H9 (cell line): Measurements from ENCODE around the gene GRIN2D. TPM values are rescaled to one million over a fixed set of nuclear protein-coding genes. Genes with fewer than 3 reads are reported as not detected.
A peak's percentile ranks its signal among the peaks of the same experiment; 100 is the strongest.

ENCODE experiments used
- DNase-seq: peaks from one replicate; pipeline ENCODE4 v3.0.0-alpha.2; 2017
- H2AFZ ChIP-seq: one replicate; pipeline ENCODE4 v1.6.1; 2013; ENCODE audit warnings: mild to moderate bottlenecking, low read length, control low read depth, moderate library complexity
- H2AK5ac ChIP-seq: 2 replicates; pipeline ENCODE4 v1.6.1; 2013; ENCODE audit warnings: low read length, control low read depth, mixed read lengths; ENCODE audit not compliant: insufficient read length
- H2BK120ac ChIP-seq: one replicate; pipeline ENCODE4 v1.6.1; 2013; ENCODE audit warnings: low read depth, mild to moderate bottlenecking, low read length, control low read depth, inconsistent platforms; ENCODE audit not compliant: poor library complexity, severe bottlenecking
- H2BK12ac ChIP-seq: 2 replicates; pipeline ENCODE4 v1.6.1; 2013; ENCODE audit warnings: low read length, control low read depth, mixed read lengths, low read depth; ENCODE audit not compliant: insufficient read length
- H2BK15ac ChIP-seq: 2 replicates; pipeline ENCODE4 v1.6.1; 2013; ENCODE audit warnings: low read depth, low read length, control low read depth
- H2BK20ac ChIP-seq: one replicate; pipeline ENCODE4 v1.6.1; 2013; ENCODE audit warnings: low read depth, mild to moderate bottlenecking, low read length, control low read depth, inconsistent platforms; ENCODE audit not compliant: poor library complexity, severe bottlenecking
- H2BK5ac ChIP-seq: 2 replicates; pipeline ENCODE4 v1.6.1; 2013; ENCODE audit warnings: low read length, control low read depth, mixed read lengths; ENCODE audit not compliant: insufficient read length
- H3K14ac ChIP-seq: 2 replicates; pipeline ENCODE4 v1.6.1; 2013; ENCODE audit warnings: low read length, control low read depth; ENCODE audit not compliant: insufficient read depth
- H3K18ac ChIP-seq: 2 replicates; pipeline ENCODE4 v1.6.1; 2013; ENCODE audit warnings: low read depth, mild to moderate bottlenecking, mixed read lengths, low read length, control low read depth; ENCODE audit not compliant: insufficient read length
- H3K23ac ChIP-seq: 2 replicates; pipeline ENCODE4 v1.6.1; 2013; ENCODE audit warnings: low read length, control low read depth, mixed read lengths, low read depth; ENCODE audit not compliant: insufficient read length
- H3K23me2 ChIP-seq: 2 replicates; pipeline ENCODE4 v1.6.1; 2013; ENCODE audit warnings: low read depth, mild to moderate bottlenecking, mixed read lengths, low read length, control low read depth; ENCODE audit not compliant: insufficient read length, poor library complexity, severe bottlenecking
- H3K27ac ChIP-seq: 2 replicates; pipeline ENCODE4 v1.5.1; 2013; ENCODE audit warnings: low read length, control low read depth, mixed read lengths, low read depth; ENCODE audit not compliant: insufficient read length
- H3K27me3 ChIP-seq: 2 replicates; pipeline ENCODE4 v1.6.1; 2013; ENCODE audit warnings: low read length, control low read depth, inconsistent platforms; ENCODE audit not compliant: insufficient read depth
- H3K4ac ChIP-seq: 2 replicates; pipeline ENCODE4 v1.6.1; 2013; ENCODE audit warnings: low read depth, mild to moderate bottlenecking, control low read depth, inconsistent platforms, low read length, moderate library complexity
- H3K4me1 ChIP-seq: 2 replicates; pipeline ENCODE4 v1.6.1; 2013; ENCODE audit warnings: low read length, control low read depth, inconsistent platforms; ENCODE audit not compliant: insufficient read depth
- H3K4me2 ChIP-seq: 2 replicates; pipeline ENCODE4 v1.6.1; 2013; ENCODE audit warnings: low read length, control low read depth, mixed read lengths; ENCODE audit not compliant: insufficient read length, insufficient read depth
- H3K56ac ChIP-seq: 2 replicates; pipeline ENCODE4 v1.6.1; 2013; ENCODE audit warnings: low read depth, mild to moderate bottlenecking, mixed read lengths, low read length, control low read depth; ENCODE audit not compliant: insufficient read length
- H3K79me1 ChIP-seq: 2 replicates; pipeline ENCODE4 v1.6.1; 2013; ENCODE audit warnings: low read depth, mild to moderate bottlenecking, moderate library complexity, low read length, control low read depth, inconsistent platforms; ENCODE audit not compliant: insufficient read depth, poor library complexity, severe bottlenecking
- H3K79me2 ChIP-seq: 2 replicates; pipeline ENCODE4 v1.6.1; 2013; ENCODE audit warnings: low read length, control low read depth, inconsistent platforms; ENCODE audit not compliant: insufficient read depth
- H3K9ac ChIP-seq: 2 replicates; pipeline ENCODE4 v1.6.1; 2013; ENCODE audit warnings: low read length, control low read depth, mixed read lengths; ENCODE audit not compliant: insufficient read length; ENCODE audit errors: extremely low read depth
- H3K9me3 ChIP-seq: one replicate; pipeline ENCODE4 v1.6.1; 2013; ENCODE audit warnings: low read depth, low read length, inconsistent platforms; ENCODE audit not compliant: control insufficient read depth
- H3T11ph ChIP-seq: one replicate; pipeline ENCODE4 v1.6.1; 2013; ENCODE audit warnings: mild to moderate bottlenecking, low read length, control low read depth, inconsistent platforms
- H4K20me1 ChIP-seq: one replicate; pipeline ENCODE4 v1.6.1; 2013; ENCODE audit not compliant: control insufficient read depth, insufficient read length, insufficient read depth
- H4K5ac ChIP-seq: 2 replicates; pipeline ENCODE4 v1.6.1; 2013; ENCODE audit warnings: low read depth, mild to moderate bottlenecking, mixed read lengths, low read length, control low read depth; ENCODE audit not compliant: insufficient read length
- H4K8ac ChIP-seq: replicated peaks from 2 replicates; pipeline ENCODE4 v1.6.1; 2013; ENCODE audit warnings: low read length, control low read depth, mixed read lengths, low read depth; ENCODE audit not compliant: insufficient read length
- H4K91ac ChIP-seq: 2 replicates; pipeline ENCODE4 v1.6.1; 2013; ENCODE audit warnings: low read depth, mild to moderate bottlenecking, moderate library complexity, mixed read lengths, low read length, control low read depth; ENCODE audit not compliant: insufficient read length
- H3K27ac Mint-ChIP-seq, 3 experiments: 2 replicates in 2 of 3; 3 replicates in 1 of 3; pipeline ENCODE4 v1.8.0; 2020 to 2021; ENCODE audit warnings: mixed read lengths in 3 of 3, mild to moderate bottlenecking in 1 of 3, moderate library complexity in 1 of 3
- H3K27me3 Mint-ChIP-seq: 2 replicates; pipeline ENCODE4 v1.8.0; 2021; ENCODE audit warnings: low read depth, mild to moderate bottlenecking, moderate library complexity, mixed read lengths
- H3K36me3 Mint-ChIP-seq, 3 experiments: 2 replicates in 2 of 3; 3 replicates in 1 of 3; pipeline ENCODE4 v1.8.0; 2020 to 2021; ENCODE audit warnings: low read depth in 3 of 3, mixed read lengths in 3 of 3; ENCODE audit not compliant: insufficient read depth in 1 of 3
- H3K4me1 Mint-ChIP-seq, 2 experiments: 2 replicates each; pipeline ENCODE4 v1.8.0; 2020; ENCODE audit warnings: mixed read lengths in 2 of 2
- H3K4me3 Mint-ChIP-seq, 2 experiments: 2 replicates in 1 of 2; 3 replicates in 1 of 2; pipeline ENCODE4 v1.8.0; 2020 to 2021; ENCODE audit warnings: mild to moderate bottlenecking in 2 of 2, mixed read lengths in 2 of 2, moderate library complexity in 1 of 2
- H3K9me3 Mint-ChIP-seq, 2 experiments: 2 replicates in 1 of 2; 3 replicates in 1 of 2; pipeline ENCODE4 v1.8.0; 2020; ENCODE audit warnings: mild to moderate bottlenecking in 2 of 2, mixed read lengths in 2 of 2, moderate library complexity in 1 of 2
- CTCF ChIP-seq: fragments of 200-600 bp; sonication (generic); conservative IDR thresholded peaks from 3 replicates; pipeline ENCODE4 v1.8.0; 2021; ENCODE audit warnings: antibody characterized with exemption, mild to moderate bottlenecking
- WGBS: extraction: QIAGEN DNeasy Blood & Tissue Kit; methylation state at CpG from one replicate; pipeline ENCODE4 v1.1.7; 2013; ENCODE audit warnings: missing lambda C conversion rate, low lambda C conversion rate, mixed read lengths; ENCODE audit not compliant: insufficient read length; ENCODE audit errors: extremely low coverage; 5-methylcytosine and 5-hydroxymethylcytosine counted together
- total RNA-seq: library from RNA; stranded (reverse); gene quantifications from 2 replicates; pipeline ENCODE4 v1.2.1, GENCODE V29; 2021

Gene GRIN2D
- total RNA-seq, 1 experiment from 2014 or later, result 5.9 TPM

GRCh38 chr19:48385461-48386087 is 7.9 kb upstream of the GRIN2D start:
- H3K23me2 ChIP-seq, result no peaks in the 10 kb centered on the region
- H3K23ac ChIP-seq, result no peak overlapping the region
- H4K91ac ChIP-seq, result no peak overlapping the region
- no peak overlapping the region for H3K4ac ChIP-seq
- H2AK5ac ChIP-seq, result no peak overlapping the region
- H3K79me2 ChIP-seq, result no peaks in the 10 kb centered on the region
- H2BK15ac ChIP-seq, result no peak overlapping the region
- H3K9ac ChIP-seq, result no peak overlapping the region
- H3K27ac ChIP-seq, result no peak overlapping the region
- H3K27me3 ChIP-seq, result no peaks in the 10 kb centered on the region
- H3K4me2 ChIP-seq, result no peak overlapping the region
- H2BK5ac ChIP-seq, result no peak overlapping the region
- H3K9me3 ChIP-seq, result no peaks in the 10 kb centered on the region
- Mint-ChIP-seq H3K9me3 (no peaks in the 10 kb centered on the region), H3K27me3 (no peaks in the 10 kb centered on the region; the same call in 1 of the 2 replicates), H3K27ac (0 out of 7 replicates have a peak overlapping the region, but pooled peaks of 1 of the 3 experiments have one; percentile 25), H3K4me3 (no peak overlapping the region), H3K36me3 (peaks cover 53 to 76% (median 75%) of the 10 kb centered on the region in 3 experiments), H3K4me1 (peaks cover 2 to 5% of the 10 kb centered on the region in 2 experiments; a peak in 2 of 4 replicates)
- no peak overlapping the region for H3K18ac ChIP-seq
- no peaks in the 10 kb centered on the region for H4K20me1 ChIP-seq
- H4K8ac ChIP-seq, result no peak overlapping the region
- no peaks in the 10 kb centered on the region for H3K79me1 ChIP-seq
- H2AFZ ChIP-seq, result no peak overlapping the region
- H3K56ac ChIP-seq, result no peak overlapping the region
- no CpG with 5 or more reads among the region's 7 CpGs for WGBS
- no peak overlapping the region for H2BK120ac ChIP-seq
- no peaks in the 10 kb centered on the region for H3K4me1 ChIP-seq
- H2BK20ac ChIP-seq, result no peak overlapping the region
- H3K14ac ChIP-seq, result no peak overlapping the region
- TF ChIP-seq CTCF, result no peak
- DNase-seq, result no peak
- no peak overlapping the region for H2BK12ac ChIP-seq
- no peak overlapping the region for H3T11ph ChIP-seq
- no peak overlapping the region for H4K5ac ChIP-seq
